COLO668 (cell line): ENCODE measurements around the gene ZMYND15.
A peak's percentile ranks its signal among the peaks of the same experiment; 100 is the strongest.

ENCODE experiments used
- DNase-seq: peaks from one replicate; lab custom pipeline; 2025; ENCODE audit not compliant: unreplicated experiment; lab: John Stamatoyannopoulos, UW

The ZMYND15 gene

DNA sequence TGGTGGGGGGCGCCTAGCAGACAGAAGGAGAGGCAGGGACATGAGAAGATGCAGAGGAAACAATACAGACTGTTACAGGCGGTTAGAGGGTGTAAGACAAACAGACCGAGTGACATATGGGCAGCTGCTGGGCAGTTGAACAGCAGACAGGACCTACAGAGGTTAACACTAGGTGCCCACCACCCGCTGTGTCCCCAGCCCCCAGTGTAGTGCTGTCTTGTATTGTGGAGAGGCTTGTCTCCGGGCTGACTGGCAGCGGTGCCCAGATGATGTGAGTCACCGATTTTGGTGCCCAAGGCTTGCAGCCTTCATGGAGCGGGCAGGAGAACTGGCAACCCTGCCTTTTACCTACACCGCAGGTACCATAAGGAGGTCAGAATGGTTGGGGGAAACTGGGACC lies 2.5 kb downstream of the ZMYND15 start:
- DNase-seq, result no peak

DNA sequence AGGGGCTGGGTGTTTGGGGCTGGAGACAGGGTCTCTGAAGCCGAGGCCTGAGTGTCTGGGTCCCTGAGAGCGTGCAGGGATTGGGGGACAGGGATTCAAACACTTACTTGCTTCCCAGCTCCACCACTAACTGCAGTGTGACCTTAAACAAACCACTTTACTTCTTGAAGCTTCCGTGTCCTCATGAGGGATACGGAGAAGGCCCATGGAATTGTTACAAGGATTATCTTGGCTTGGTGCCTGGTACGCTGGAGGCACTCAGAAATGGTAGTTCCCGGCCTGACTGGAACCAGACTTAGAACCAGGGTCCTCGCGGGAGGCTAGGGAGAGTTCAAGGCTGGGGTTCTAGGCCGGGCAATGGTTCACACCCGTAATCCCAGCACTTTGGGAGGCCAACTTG lies 3.0 kb downstream of the ZMYND15 start:
- DNase-seq, result no peak

DNA sequence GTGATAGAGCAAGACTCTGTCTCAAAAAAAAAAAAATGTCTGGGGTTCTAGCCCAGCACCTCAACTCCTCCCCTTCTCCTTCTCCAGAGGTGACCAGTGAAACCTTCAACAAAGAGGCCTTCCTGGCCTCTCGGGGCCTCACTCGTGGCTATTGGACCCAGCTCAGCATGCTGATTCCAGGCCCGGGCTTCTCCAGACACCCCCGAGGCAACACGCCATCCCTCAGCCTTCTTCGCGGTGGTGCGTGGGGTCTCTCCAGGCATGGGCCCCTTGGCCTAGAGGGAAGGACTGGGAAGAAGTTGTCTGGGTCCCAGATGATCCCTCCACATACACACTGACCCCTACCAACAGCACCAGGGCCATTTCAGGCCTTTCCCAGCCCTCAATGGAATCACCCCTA lies 3.6 kb downstream of the ZMYND15 start:
- no peak for DNase-seq

DNA sequence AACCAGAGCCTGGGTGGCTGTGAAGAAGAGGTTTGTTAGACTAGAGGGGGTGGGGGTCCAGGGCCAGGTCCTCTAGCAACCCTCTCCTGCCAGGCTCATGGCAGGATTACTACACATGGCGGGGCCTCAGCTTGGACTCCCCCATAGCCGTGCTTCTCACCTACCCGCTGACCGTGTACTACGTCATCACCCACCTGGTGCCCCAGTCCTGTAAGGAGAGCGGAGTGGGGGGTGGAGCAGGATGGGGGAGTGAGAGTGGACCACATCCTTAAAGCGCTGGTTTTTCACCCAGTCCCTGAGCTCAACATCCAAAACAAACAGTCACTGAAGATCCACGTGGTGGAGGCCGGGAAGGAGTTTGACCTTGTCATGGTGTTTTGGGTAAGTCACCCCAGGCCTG lies 4.3 kb downstream of the ZMYND15 start:
- no peak for DNase-seq

DNA sequence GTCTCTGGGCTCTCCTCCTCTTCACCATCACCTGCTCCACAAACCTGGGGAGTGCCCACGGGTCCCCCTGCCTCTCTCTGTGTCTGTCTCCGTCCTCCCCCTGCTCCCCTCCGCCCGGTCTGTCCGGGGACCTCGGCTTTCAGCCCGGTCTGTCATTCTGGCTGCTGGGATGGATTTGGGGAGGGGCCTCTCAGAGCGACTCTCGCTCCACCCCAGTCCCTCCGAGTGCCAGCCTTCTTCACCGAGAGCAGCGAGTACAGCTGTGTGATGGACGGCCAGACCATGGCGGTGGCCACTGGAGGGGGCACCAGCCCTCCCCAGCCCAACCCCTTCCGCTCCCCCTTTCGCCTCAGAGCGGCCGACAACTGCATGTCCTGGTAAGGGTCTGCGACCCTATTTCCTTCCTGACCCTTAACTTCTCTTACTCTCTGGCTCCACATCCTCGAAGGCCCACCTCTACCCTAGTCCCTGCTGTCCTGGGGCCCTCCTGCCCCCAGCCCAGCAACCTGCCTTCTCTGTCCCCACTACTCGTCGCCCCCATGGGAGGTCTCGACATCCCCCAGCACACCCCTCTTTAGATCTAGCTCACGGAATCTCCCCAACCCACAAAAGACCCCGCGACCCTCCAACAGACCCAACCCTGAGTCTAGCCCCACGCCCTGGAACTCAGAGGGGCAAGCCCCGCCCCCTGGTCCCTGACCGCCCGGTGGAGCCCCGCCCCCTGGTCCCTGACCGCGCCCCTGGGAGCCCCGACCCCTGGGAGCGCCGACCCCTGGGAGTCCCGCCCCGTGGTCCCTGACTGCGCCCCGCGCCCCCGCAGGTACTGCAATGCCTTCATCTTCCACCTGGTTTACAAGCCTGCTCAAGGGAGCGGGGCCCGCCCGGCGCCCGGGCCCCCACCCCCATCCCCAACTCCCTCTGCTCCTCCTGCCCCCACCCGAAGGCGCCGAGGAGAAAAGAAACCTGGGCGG lies 5.7 kb downstream of the ZMYND15 start:
- DNase-seq, result no peak

DNA sequence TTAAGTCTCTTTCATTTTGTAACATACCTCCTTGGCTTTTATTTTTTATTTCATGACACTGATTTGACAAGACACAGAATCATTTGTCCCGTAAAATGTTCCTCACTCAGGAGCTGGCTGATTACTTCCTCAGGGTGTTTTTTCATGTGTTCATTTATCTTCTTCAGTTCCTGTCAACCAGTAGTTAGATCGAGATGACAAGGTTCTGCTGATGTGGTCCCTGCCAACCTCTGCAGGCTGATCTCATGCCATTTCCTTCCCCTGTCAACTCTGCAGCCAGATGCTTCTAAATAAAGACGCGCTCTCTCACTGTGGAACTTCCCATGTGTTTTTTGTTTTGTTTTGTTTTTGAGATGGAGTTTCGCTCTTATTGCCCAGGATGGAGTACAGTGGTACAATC lies 8.2 kb downstream of the ZMYND15 start:
- DNase-seq, result no peak

DNA sequence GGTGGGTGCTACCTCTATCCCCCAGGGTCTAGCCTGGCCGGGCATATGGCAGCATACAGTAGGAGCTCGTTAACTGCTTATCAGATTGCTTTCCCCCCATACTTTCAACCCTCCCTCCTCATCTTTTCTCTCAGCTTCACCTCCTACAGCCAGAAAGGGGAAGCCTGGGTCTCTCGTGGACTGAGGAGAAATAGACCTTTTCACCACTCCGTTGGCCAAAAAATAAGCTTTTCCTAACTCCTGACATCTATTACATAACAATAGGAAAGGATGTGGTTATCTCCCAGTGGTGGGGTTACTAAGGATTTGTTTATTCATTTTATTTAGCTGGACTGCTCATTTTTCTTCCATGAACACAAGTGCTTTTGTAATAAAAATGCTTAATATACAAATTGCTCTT lies 9.1 kb downstream of the ZMYND15 start:
- DNase-seq, result no peak

DNA sequence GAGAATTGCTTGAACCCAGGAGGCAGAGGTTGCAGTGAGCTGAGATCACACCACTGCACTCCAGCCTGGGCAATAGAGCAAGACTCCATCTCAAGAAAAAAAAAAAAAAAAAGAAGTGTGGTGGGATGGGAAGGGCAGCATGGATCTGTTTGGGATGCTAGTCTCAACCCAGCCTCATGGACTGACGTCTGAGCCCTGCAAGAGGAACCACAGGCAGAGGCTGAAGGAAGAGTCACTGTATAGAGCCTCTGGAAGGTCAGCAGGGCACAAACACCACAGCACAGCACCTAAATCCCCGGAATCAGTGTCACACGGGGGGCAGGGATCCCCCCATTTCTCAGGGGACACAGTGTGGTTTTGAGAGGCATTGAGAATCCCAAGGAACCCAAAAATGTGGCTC lies 11.0 kb downstream of the ZMYND15 start:
- DNase-seq, result no peak

DNA sequence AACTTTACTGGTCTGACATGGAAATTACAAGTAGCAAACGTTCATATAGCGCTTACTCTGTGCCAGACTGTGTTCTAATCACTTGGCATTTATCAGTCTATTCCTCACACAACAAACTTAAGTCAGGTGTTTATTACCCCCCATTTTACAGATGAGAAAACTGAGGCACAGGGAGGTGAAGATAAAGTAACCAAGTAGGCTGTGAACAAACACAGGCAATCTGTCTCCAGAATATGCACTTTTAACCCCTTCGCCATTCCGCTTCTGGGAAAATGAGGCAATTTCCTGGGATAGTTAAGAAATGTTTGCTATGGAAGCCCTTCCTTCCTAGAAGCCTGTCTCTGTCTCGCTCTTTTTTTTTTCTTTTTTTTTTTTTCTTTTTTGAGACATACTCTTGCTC lies 12.3 kb downstream of the ZMYND15 start:
- no peak for DNase-seq

DNA sequence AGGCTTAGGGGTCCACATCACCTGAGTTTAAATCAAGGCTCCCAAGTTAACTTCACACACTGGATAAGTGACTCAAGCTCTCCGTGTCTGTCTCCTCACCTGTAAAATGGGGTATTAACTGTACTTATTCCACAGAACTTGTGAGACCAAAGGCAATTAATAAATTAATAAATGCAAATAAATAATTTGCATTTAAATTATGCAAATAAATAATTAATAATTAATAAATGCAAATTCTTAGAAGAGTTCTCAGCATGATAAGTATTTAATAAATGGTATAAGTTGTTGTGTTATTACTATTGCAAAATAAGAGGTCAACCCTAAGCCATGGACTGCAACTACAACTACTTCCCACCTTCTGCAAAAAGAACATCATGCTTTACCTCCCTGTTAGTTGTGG lies 13.8 kb downstream of the ZMYND15 start:
- DNase-seq, result no peak

DNA sequence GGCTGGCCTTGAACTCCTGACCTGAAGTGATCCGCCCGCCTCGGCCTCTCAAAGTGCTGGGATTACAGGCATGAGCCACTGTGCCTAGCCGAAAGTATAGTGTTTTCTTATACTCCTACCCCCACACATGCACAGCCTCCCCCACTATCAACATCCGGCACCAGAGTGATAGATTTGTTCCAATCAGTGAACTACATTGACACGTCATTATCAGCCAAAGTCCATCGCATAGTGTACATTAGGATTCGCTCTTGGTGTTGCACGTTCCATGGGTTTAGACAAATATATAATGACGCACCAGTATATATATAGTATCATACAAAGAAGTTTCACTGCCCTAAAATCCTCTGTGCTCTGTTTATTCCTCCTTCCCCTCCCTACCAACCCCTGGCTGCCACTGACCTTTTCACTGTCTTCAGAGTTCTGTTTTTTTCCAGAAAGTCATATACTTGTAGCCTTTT lies 20.2 kb downstream of the ZMYND15 start:
- DNase-seq, result no peak

DNA sequence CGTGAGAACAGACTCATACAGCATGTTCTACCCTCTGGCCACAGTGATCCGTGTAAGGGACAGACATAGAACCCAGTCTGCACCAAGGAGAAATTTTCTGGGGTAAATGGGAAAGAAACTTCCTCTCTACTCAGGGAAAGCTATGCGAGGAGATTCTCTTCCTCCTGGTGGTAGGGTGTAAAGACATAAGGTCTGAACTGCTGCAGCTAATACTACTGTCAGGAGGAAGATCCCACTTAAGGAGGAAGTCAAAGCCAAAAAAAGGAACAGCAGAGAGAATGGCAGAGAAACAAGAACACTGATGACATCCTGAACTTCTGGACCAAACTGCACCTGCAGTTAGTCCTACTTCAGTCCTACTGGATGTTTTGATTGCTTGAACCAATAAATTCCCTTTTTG lies 25.0 kb downstream of the ZMYND15 start:
- DNase-seq, result no peak

DNA sequence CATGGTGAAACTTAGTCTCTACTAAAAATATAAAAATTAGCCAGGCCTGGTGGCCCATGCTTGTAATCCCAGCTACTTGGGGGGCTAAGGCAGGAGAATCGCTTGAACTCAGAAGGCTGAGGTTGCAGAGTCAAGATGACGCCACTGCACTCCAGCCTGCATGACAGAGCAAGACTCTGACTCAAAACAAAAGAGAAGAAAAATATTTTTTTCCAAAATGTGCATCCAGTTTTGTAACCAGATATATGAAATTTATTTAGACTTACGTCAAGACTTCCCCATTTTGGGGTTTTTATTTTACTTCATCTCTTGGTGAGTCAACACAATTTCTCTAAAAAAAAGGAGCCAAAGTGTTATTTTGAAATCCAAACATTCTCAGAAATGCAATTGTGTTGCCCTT lies 26.6 kb downstream of the ZMYND15 start:
- DNase-seq, result no peak

DNA sequence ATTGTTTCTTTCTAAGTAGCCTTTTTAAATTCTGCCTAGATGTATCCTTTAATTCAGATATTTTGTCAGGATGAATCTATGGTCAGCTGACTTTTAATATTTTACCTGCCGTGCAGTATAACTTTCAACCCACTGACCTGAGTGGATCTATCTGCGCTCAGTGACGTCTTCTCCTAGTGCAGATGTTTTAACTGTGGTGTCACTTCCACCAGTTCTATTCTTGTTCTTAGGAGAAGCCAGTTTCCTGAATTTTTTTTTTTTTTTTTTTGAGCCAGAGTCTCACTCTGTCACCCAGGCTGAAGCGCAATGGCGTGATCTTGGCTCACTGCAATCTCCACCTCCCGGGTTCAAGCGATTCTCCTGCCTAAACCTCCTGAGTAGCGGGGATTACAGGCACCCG lies 27.1 kb downstream of the ZMYND15 start:
- DNase-seq, result no peak

DNA sequence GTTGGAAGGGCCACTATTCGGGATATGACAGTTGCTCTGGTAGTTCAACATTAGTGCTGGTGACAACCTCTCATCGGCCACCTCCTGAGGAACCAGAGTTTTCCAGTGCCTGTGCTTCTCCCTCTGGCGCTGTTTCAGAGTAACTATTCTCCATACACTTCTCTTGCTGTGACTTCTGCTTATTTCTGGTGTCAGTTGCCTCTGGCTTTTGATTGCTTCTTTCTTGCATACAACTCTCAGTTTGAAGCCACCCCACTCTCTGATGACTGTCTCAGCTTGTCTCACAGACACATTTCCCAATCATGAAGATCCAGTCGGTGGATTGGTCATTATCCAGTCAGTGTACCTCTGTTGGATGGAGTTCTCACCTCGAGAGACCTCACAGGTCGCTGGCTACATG lies 28.7 kb downstream of the ZMYND15 start:
- no peak for DNase-seq

DNA sequence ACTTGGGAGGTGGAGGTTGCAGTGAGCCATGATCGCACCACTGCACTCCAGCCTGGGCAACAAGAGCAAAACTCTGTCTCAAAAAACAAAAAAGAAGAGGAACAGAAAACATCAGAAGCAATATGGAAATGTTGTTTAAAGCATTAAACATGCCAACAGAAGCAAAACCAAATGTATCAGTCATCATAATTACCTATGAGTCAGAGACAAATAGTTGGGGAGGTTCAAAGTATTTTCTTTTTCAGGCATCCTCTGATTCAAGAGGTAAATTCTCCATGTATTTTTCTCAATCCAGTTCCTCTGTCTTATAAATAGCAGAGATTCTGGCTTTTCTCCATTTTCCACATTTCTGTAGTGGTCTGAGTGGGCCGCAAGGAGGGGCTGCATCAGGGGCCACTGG lies 30.0 kb downstream of the ZMYND15 start:
- no peak for DNase-seq

DNA sequence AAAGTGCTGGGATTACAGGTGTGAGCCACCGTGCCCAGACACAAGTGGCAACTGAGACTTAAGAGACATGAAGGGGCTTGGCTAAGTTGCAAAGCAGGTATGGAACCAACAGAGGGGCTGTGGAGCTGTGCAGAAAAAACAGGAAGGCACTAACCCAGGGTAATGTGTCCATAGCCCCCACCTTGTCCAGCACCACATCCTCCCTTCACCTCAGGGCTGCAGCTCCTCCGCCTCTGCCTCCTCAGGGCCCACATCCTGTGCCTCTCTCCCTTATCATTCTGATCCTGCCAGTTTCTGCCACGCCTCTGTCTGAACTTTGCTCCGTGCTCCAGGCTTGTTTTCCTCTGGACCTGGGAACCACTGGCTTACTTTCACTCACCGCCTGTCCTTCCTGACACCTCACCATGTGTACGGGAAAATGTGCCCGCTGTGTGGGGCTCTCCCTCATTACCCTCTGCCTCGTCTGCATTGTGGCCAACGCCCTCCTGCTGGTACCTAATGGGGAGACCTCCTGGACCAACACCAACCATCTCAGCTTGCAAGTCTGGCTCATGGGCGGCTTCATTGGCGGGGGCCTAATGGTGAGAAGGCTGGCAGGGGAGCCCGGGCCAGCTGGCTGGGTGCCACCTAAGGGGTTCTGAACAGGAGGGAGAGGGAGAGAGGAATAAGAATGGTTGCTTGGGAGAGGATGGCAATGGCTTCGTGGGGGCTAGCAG lies 32.0 kb downstream of the ZMYND15 start, which contains the start of gene TM4SF5:
Gene TM4SF5 (plus strand): TSS at position 368 of the 716 bp plus-strand sequence. CDS start 37 bp downstream, at position 405.
- peak; percentile 20 for DNase-seq

DNA sequence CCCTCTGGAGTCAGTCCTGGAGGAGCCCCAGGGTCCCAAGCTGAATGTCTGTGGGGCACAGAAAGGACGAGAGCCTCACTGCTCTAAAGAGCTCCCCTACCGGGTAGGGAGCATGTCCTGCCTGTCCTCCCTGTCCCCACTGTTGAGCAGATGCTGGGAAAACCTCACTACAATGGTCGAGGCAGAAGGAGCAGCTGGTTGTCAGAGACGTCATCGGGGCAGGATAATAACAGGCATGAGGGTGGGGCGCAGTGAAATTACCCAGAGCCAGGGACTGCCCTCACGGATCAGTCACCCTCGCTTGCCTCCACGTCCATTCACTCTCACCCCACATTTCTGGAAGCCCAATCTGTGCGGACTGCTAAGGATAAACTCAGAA lies 32.6 kb downstream of the ZMYND15 start:
- peak; percentile 15 for DNase-seq

DNA sequence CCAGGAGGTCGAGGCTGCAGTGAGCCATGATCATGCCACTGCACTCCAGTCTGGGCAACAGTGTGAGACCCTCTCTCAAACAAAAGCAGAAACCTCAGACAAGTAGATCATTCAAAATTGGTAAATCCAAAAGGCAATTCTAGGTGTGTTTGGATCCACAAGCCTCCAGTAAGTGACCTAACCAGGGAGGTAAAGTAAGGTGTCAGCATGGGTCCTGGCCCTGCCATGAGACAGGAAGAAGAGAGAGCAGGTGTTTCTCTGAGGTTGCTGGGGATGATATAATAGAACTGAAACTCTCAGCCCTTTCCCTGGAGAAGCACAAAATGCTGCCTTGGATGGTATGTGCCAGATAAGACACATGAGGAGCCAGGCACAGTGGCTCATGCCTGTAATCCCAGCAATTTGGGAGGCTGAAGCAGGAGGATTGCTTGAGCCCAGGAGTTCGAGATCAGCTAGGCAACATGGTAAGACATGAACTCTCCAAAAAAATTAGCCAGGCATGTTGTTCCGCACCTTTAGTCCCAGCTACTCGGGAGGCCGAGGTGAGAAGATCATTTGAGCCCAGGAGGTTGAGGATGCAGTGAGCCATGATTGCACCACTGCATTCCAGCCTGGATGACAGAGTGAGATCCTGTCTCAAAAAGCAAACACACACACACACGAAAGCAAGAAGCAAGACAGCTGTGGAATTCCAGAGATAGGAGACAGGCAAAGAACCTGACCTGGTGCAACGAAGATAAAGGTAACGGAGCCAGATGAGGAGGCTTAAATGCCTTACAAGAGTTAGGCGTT lies 38.5 kb downstream of the ZMYND15 start:
- no peak for DNase-seq

DNA sequence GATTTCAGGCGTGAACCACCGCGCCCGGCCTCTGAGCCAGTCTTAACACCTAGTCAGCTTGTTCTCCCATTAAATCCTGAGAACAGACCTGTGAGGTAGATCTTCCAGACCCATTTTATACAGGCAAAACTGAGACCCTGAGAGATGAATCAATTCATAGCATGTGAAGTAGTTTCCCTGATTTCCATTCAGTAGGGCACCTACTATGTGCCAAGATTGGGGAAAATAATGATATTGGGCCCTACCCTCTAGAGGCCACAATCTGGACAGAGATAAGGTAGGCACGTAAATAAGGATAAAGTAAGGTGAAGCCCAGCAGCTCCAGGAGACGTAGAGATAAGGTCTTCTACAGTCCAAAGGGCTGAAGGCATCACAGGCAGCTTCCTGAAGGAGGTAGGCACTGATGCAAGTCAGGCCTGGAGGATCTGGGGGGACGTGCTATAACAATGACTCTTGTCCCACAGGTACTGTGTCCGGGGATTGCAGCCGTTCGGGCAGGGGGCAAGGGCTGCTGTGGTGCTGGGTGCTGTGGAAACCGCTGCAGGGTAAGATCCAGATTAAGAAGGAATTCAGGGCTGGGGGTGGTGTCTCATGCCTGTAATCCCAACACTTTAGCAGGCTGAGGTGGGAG lies 40.8 kb downstream of the ZMYND15 start:
- DNase-seq, result no peak

DNA sequence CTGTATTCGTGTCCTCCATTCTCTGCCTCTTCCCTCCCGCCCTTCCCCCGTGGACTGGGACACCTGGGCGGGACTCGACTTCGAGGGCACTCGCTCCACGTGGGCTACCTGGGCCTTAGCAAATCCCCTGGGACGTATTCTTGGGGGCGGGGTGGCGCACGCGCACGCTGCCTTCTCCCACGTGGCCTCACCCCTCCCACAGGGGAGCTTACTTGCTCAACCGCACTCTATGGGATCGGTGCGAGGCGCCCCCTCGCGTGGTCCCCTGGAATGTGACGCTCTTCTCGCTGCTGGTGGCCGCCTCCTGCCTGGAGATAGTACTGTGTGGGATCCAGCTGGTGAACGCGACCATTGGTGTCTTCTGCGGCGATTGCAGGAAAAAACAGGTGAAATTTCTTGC lies 43.0 kb downstream of the ZMYND15 start:
- DNase-seq, result peak; percentile 1
